AG04450 (cell line): Measurements from ENCODE around the gene ADAMTSL1. TPM values are rescaled to one million over a fixed set of nuclear protein-coding genes. Genes with fewer than 3 reads are reported as not detected.

Source experiments
- CTCF ChIA-PET: fragments of 300-600, 350-600 bp; formaldehyde crosslinking; extraction: SDS; loops from one replicate; lab custom pipeline; 2022; ENCODE audit warnings: antibody characterized with exemption, inconsistent platforms; lab: Charles Lee
- POLR2A ChIA-PET: fragments of 350-600 bp; formaldehyde crosslinking; extraction: SDS; loops from one replicate; lab custom pipeline; 2021; ENCODE audit warnings: antibody characterized with exemption, inconsistent platforms; lab: Yijun Ruan, JAX
- DNase-seq: peaks from one replicate; pipeline ENCODE4 v3.0.0-alpha.2; 2011; ENCODE audit warnings: low read depth, low spot score
- H3K27ac ChIP-seq: one replicate; pipeline ENCODE4 v1.5.1; 2012; ENCODE audit warnings: low read depth, low read length, control low read depth
- H3K27me3 ChIP-seq: one replicate; pipeline ENCODE4 v1.6.0; 2012; ENCODE audit warnings: low read length; ENCODE audit not compliant: control insufficient read depth, insufficient read depth
- H3K4me3 ChIP-seq: 2 replicates; pipeline ENCODE4 v1.5.1; 2011; ENCODE audit warnings: mild to moderate bottlenecking, low read depth, low read length, control low read depth
- H3K9me3 ChIP-seq: 2 replicates; pipeline ENCODE4 v1.5.1; 2012; ENCODE audit warnings: low read length; ENCODE audit not compliant: control insufficient read depth, insufficient read depth
- CTCF ChIP-seq: IDR thresholded peaks from 2 replicates; pipeline ENCODE4 v1.5.1; 2011; ENCODE audit warnings: low read depth, low read length, control low read depth, inconsistent platforms
- polyA plus RNA-seq: library from polyadenylated mRNA; depleted of rRNA; stranded (reverse); fragments of >200 nt; gene quantifications from 2 replicates; pipeline ENCODE4 v1.2.3, GENCODE V29; 2011

Gene ADAMTSL1
- polyA plus RNA-seq, 1 experiment, result 22.2 TPM

- no peaks in the 10 kb centered on the region for H3K27me3 ChIP-seq
- DNase-seq, result no peak
- ChIA-PET CTCF (interaction anchor here (0.6 kb wide), 1 partner anchor 14 kb away, joined by 3 read pairs; no protein-coding TSS in a partner anchor), POLR2A (no interaction called here)
- no peak for TF ChIP-seq CTCF
- H3K27ac ChIP-seq, result no peak overlapping the region
- H3K9me3 ChIP-seq, result peaks cover 10% of the 10 kb centered on the region; the same call in 1 of the 2 replicates
- H3K4me3 ChIP-seq, result no peak overlapping the region
Measured at GRCh38 chr9:18776836-18777820, 303.2 kb downstream of the ADAMTSL1 start.

- Histone ChIP-seq H3K27ac (no peak overlapping the region), H3K4me3 (no peak overlapping the region), H3K9me3 (peaks cover 10% of the 10 kb centered on the region; the same call in 1 of the 2 replicates), H3K27me3 (no peaks in the 10 kb centered on the region)
- POLR2A ChIA-PET, result no interaction called here
- no peak for DNase-seq
- CTCF ChIA-PET, result interaction anchor here (0.6 kb wide), 1 partner anchor 13 kb away, joined by 3 read pairs; no protein-coding TSS in a partner anchor
- TF ChIP-seq CTCF, result no peak
Measured at GRCh38 chr9:18778147-18778546, 304.2 kb downstream of the ADAMTSL1 start.

- H3K27ac ChIP-seq, result no peak overlapping the region
- no peak for TF ChIP-seq CTCF
- no peak for DNase-seq
- ChIA-PET POLR2A (no interaction called here), CTCF (no interaction called here)
- no peak overlapping the region for H3K4me3 ChIP-seq
- no peaks in the 10 kb centered on the region for H3K27me3 ChIP-seq
- H3K9me3 ChIP-seq, result peaks cover 10% of the 10 kb centered on the region; the same call in 1 of the 2 replicates
Measured at GRCh38 chr9:18778846-18779245, 304.9 kb downstream of the ADAMTSL1 start.

GRCh38 chr9:18783909-18784308 is 310.0 kb downstream of the ADAMTSL1 start:
- Histone ChIP-seq H3K4me3 (no peak overlapping the region), H3K27ac (no peak overlapping the region), H3K9me3 (no peaks in the 10 kb centered on the region), H3K27me3 (no peaks in the 10 kb centered on the region)
- ChIA-PET CTCF (no interaction called here), POLR2A (no interaction called here)
- TF ChIP-seq CTCF, result no peak
- no peak for DNase-seq

- H3K4me3 ChIP-seq, result no peak overlapping the region
- H3K9me3 ChIP-seq, result no peaks in the 10 kb centered on the region
- ChIA-PET POLR2A (interaction anchor here (1.0 kb wide), 1 partner anchor 59 kb away, joined by 5 read pairs; no protein-coding TSS in a partner anchor), CTCF (no interaction called here)
- TF ChIP-seq CTCF, result no peak
- H3K27me3 ChIP-seq, result no peaks in the 10 kb centered on the region
- no peak for DNase-seq
- no peak overlapping the region for H3K27ac ChIP-seq
Measured at GRCh38 chr9:18785604-18786003, 311.7 kb downstream of the ADAMTSL1 start.
